OCI-LY1 (cell line): ENCODE data around the gene CIAO3.

ENCODE experiments used
- CTCF ChIP-seq: fragments of 200-600 bp; sonication (generic), shearing (Covaris generic); IDR thresholded peaks from 2 replicates; pipeline ENCODE4 v1.5.1; 2017; ENCODE audit warnings: mild to moderate bottlenecking, antibody characterized with exemption, low read length, moderate library complexity, mixed read lengths
- EZH2 ChIP-seq: fragments of 200-600 bp; sonication (generic), shearing (Covaris generic); IDR thresholded peaks from 2 replicates; pipeline ENCODE4 v1.8.0; 2017; ENCODE audit warnings: borderline replicate concordance, mixed run types, mild to moderate bottlenecking, antibody characterized with exemption, low read length, moderate library complexity, mixed read lengths

GRCh38 chr16:717450-718245, 23.1 kb downstream of the CIAO3 start:
- no peak for TF ChIP-seq CTCF
- no peak for TF ChIP-seq EZH2
